AG08396 (cell line): ENCODE results near the gene NNAT.
"Not testable (repeated sequence)": the region's sequence is repeated elsewhere in the genome, so short reads cannot be mapped to it uniquely, and the experiment has no call there.

Source experiments
- DNase-seq: peaks from one replicate; pipeline ENCODE4 v3.0.0; 2012; ENCODE audit warnings: low spot score, mixed read lengths

Gene NNAT

GRCh38 chr20:37540001-37540400 is 19.0 kb downstream of the NNAT start:
- DNase-seq = no peak

- not testable (repeated sequence) for DNase-seq
These were observed 19.8 kb downstream of the NNAT start for GRCh38 chr20:37540838-37541237.

- no peak for DNase-seq
These were observed 20.3 kb downstream of the NNAT start for GRCh38 chr20:37541326-37541725.

GRCh38 chr20:37542281-37542680 is 21.2 kb downstream of the NNAT start:
- DNase-seq = no peak

- DNase-seq = peak; percentile 68
These were observed 22.8 kb downstream of the NNAT start for GRCh38 chr20:37543828-37544227.

- DNase-seq = no peak
These were observed 23.3 kb downstream of the NNAT start for GRCh38 chr20:37544386-37544785.

GRCh38 chr20:37545516-37545915 is 24.5 kb downstream of the NNAT start:
- no peak for DNase-seq

- no peak for DNase-seq
These were observed 26.9 kb downstream of the NNAT start for GRCh38 chr20:37547912-37548311.

GRCh38 chr20:37550101-37550920 is 29.3 kb downstream of the NNAT start:
- DNase-seq = not testable (repeated sequence)

- DNase-seq = not testable (repeated sequence)
These were observed 30.6 kb downstream of the NNAT start for GRCh38 chr20:37551660-37552059.

GRCh38 chr20:37552415-37552814 is 31.4 kb downstream of the NNAT start:
- no peak for DNase-seq

- DNase-seq = not testable (repeated sequence)
These were observed 33.8 kb downstream of the NNAT start for GRCh38 chr20:37554721-37555298.

GRCh38 chr20:37556538-37556937 is 35.5 kb downstream of the NNAT start:
- DNase-seq = no peak

GRCh38 chr20:37558306-37558705 is 37.3 kb downstream of the NNAT start:
- DNase-seq = no peak

GRCh38 chr20:37558779-37559178 is 37.7 kb downstream of the NNAT start:
- no peak for DNase-seq

- no peak for DNase-seq
These were observed 38.4 kb downstream of the NNAT start for GRCh38 chr20:37559312-37560027.

GRCh38 chr20:37560629-37561028 is 39.6 kb downstream of the NNAT start:
- no peak for DNase-seq

- DNase-seq = no peak
These were observed 41.8 kb downstream of the NNAT start for GRCh38 chr20:37562695-37563480.

GRCh38 chr20:37564016-37564387 is 43.0 kb downstream of the NNAT start:
- no peak for DNase-seq

GRCh38 chr20:37564388-37565133 is 43.5 kb downstream of the NNAT start:
- DNase-seq = peak; percentile 85

- no peak for DNase-seq
These were observed 44.2 kb downstream of the NNAT start for GRCh38 chr20:37565134-37565811.
